Occipital lobe (tissue), 2 donors: ENCODE data around the gene ZNF888. TPM values are rescaled to one million over a fixed set of nuclear protein-coding genes. Genes with fewer than 3 reads are reported as not detected.
A peak's percentile ranks its signal among the peaks of the same experiment; 100 is the strongest.
"Not testable (repeated sequence)": the region's sequence is repeated elsewhere in the genome, so short reads cannot be mapped to it uniquely, and the experiment has no call there.

Experiments
- DNase-seq: peaks from one replicate; lab custom pipeline; 2025; lab: John Stamatoyannopoulos, UW
- total RNA-seq: library from RNA; depleted of rRNA; stranded (reverse); fragments of >200 nt; gene quantifications from one replicate; pipeline ENCODE4 v1.2.3, GENCODE V29; 2014

Gene ZNF888
- total RNA-seq, result 5.5 TPM

GRCh38 chr19:52922841-52923777 lies at the start of gene ZNF888:
TSS of gene ZNF888 (minus strand) at chr19:52923428. CDS start at chr19:52917873, 5,555 bp downstream.
- DNase-seq, result peak; percentile 73

GRCh38 chr19:52967772-52968171 lies 44.5 kb upstream of the ZNF888 start:
- DNase-seq, result no peak

DNA sequence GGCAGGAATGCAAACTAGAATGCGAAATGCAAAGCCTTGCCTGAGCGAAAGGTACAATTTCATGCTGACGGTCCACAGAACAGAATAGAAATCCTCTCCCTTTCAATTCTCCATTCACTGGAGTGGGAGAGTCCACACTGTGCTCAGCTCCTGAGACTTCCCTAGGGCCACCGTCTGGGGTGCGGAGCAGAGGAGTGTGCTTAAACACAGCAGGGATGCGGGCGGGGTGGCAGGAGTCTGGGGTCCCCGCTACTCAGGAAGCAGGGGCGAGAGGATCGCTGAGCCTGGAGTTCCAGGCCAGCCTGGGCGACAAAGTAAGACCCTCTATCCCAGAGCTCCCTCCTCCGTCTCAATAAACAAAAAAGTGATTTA lies 40.0 kb upstream of the ZNF888 start:
- no peak for DNase-seq

GRCh38 chr19:52962394-52963246 lies 39.4 kb upstream of the ZNF888 start, which contains the start of gene ZNF816:
TSS of gene ZNF816 (minus strand) at chr19:52962881. CDS start at chr19:52956089, 6,792 bp downstream.
- DNase-seq, result peak; percentile 83

GRCh38 chr19:52961981-52962380 lies 38.8 kb upstream of the ZNF888 start:
- DNase-seq, result no peak

DNA sequence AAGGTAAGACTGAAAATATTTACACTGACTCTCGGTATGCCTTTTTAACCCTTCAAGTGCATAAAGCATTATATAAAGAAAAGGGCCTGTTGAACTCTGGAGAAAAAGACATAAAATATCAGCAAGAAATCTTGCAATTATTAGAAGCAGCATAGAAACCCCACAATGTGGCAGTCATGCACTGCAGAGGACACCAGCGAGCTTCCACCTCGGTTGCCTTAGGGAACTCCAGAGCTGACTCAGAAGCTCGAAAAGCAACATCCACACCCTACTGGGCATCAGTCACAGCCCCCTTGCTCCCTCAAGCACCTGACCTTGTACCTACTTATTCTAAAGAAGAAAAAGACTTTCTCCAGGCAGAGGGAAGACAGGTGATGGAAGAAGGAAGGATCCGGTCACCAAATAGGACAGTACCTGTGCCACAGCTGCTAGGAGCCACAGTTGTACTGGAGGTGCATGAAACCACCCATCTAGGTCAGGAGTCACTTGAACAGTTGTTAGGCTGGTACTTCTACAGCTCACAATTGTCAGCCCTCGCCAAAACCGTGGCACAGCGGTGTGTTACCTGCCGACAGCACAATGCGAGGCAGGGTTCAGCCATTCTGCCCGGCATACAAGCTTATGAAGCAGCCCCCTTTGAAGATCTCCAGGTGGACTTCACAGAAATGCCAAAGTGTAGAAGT lies 36.5 kb upstream of the ZNF888 start:
- no peak for DNase-seq

GRCh38 chr19:52957591-52957990 lies 34.4 kb upstream of the ZNF888 start:
- DNase-seq, result no peak

- no peak for DNase-seq
These were observed 33.7 kb upstream of the ZNF888 start for GRCh38 chr19:52956917-52957316.

DNA sequence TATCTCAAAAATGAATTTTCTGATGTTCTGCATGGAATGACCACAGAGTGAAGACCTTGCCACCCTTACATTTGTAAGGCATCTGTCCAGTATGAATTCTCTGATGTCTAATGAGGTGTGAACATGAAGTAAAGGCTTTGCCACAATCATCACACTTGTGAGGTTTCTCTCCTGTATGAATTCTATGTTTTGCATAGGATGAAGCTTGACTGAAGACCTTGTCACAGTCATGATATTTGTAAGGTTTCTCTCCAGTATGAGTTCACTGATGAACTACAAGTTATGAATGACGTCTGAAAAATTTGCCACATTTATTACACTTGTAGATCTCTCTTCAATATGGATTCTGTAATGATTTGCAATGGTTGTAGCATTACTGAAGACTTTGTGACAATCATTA lies 26.2 kb upstream of the ZNF888 start:
- DNase-seq, result no peak

DNA sequence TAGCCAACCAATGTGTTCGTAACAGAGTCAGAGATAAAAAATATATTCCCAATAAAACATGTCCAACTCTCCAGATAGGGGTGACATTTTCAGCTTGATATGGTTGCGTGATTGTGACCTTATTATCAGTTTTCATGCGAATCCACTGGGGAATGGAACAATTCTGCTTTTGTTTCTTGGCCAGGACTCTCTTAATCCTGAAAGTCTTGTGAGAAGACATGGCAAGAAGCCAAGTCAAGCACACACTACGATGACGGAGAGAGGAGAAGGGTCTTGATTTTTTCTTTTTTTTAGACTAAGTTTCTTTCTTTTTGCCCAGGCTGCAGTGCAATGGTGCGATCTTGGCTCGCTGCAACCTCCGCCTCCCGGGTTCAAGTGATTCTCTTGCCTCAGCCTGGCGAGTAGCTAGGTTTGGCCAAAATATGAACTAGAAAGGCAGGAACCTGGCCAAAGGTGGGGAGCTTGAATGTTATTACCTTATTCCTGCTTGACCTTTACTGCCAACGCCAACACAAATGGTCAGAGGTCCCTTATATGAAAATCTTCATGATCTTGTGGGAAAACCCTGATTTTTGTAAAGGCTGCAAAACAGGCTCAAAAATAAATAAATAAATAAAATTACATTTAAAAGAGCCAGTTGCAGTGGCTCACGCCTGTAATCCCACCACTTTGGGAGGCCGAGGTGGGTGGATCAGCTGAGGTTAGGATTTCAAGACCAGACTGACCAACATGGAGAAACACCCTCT lies 25.0 kb upstream of the ZNF888 start:
- DNase-seq, result no peak

DNA sequence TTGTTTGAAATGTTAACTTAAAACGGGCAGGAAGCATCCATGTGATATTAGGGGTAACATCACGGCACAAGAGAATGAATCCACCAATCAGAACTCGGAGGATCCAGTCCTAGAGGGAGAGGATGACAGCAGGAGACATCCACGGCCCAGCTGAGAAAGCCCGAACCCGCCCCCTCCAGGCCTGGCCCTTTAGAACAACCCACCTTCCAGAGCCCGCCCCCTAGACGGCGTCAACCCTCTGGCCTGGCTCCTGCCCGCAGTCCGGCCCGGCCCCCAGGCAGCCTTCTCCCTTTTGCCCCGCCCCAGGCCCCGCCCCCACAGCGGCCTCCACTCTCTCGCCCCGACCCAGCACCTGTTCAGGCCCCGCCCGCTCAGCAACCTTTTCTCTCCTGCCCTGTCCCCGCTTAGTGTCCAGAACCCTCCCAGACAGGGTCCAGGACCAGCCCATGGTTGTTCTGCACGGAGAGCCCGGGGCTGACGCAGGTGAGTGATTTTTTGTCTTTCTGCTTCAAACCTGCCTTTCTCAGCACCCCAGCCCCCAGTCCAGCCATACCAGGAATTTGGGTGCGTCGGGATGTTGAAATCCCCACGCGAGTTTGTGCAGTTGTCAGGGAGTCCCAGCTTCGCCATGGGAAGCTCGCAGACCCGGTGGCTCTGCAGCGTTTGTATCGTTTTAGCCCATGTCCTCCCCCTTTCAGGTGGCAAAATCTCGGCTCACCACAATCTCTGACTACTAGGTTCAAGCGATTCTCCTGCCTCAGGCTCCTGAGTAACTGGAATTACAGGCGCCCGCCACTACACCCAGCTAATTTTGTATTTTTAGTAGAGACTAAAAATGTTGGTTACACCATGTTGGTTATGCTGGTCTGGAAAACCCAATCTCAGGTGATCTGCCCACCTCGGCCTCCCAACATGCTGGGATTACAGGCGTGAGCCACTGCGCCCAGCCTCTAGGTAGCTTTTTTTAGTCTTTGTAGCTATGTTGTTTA lies 23.4 kb upstream of the ZNF888 start:
- no peak for DNase-seq

DNA sequence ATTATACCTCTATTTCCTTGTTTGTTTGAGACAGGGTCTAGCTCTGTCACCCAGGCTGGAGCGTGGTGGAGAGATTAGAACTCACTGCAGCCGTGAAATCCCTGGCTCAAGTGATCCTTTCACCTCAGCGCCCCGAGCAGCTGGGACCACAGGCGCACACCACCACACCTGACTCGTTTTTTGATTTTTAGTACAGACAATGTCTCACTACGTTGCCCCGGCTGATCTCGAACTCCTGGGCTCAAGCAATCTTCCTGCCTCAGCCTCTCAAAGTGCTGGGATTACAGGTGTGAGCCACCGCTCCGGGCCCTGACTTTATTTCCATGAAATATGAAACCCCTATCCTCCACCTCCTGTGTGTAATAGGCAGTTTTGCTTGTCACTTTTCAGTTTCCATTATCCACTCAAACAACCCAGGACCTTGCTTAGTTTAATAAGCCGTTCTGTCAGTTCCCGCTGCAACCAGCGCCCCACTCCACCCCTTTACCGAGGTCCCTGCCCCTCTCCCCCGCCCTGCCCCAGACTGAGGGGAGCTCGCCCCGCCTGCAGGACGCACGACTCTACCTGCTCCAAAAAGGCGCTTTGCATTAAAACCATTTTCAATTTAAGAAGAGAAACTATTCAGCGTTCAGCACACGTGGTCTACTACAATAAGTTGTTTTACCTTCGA lies 22.6 kb upstream of the ZNF888 start:
- no peak for DNase-seq

- not testable (repeated sequence) for DNase-seq
These were observed 21.7 kb upstream of the ZNF888 start for GRCh38 chr19:52944703-52945493.

GRCh38 chr19:52943884-52944643 lies 20.8 kb upstream of the ZNF888 start:
- no peak for DNase-seq

DNA sequence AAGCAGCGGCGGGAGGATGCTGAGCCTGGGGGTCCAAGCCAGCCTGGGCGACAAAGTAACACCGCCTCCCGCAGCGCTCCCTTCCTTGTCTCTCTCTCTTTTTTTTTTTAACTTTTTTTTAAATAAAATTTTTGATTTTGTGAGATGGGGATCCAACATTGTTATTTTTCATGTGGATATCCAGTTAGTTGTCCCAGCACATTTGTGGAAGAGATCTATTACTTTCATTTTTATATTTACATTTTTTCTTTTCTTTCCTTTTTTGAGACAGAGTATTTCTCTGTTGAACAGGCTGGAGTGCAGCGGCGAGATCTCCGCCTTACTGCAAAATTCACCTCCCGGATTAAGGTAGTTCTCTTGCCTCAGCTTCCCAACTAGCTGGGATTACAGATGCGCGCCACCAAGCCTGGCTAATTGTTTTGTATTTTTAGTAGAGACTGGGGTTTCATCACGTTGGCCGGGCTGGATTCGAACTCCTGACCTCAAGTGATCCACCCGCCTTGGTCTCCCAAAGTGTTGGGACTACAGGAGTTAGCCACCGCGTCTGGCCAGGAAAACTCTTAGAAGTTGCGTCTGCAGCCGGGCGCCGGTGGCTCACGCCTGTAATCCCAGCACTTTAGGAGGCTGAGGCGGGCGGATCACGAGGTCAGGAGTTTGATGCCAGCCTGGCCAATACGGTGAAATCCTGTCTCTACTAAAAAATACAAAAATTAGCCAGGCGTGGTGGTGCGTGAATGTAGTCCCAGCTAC lies 20.1 kb upstream of the ZNF888 start:
- DNase-seq, result no peak

GRCh38 chr19:52942386-52943133 lies 19.3 kb upstream of the ZNF888 start:
- DNase-seq, result peak; percentile 73
